Naive thymus-derived CD4-positive, alpha-beta T cell (primary cell): ENCODE results near the gene MYG1. TPM values are rescaled to one million over a fixed set of nuclear protein-coding genes. Genes with fewer than 3 reads are reported as not detected.

Experiments used
- ATAC-seq: fragments of 150-1000 bp; cut with Tn5 transposase; 2 replicates; pipeline ENCODE4 v1.10.0; 2021; ENCODE audit warnings: mild to moderate bottlenecking, moderate library complexity
- CTCF ChIA-PET: fragments of 350-600 bp; sonication (Branson Sonifier 250); formaldehyde crosslinking; loops from one replicate; lab custom pipeline; 2021; ENCODE audit warnings: antibody characterized with exemption; lab: Charles Lee
- POLR2A ChIA-PET: fragments of 350-600 bp; sonication (Branson Sonifier 250); formaldehyde crosslinking; loops from one replicate; lab custom pipeline; 2021; ENCODE audit warnings: antibody characterized with exemption, inconsistent platforms; lab: Charles Lee
- DNase-seq, 9 donors: peaks; one replicate each; pipeline versions ENCODE4 v3.0.0 to v3.0.0-alpha.2; 2020 to 2022; ENCODE audit warnings: mixed read lengths in 1 of 9
- H3K27ac ChIP-seq: one replicate; pipeline ENCODE4 v1.7.0; 2013; ENCODE audit warnings: mild to moderate bottlenecking, low read depth, low read length, moderate library complexity
- H3K27me3 ChIP-seq, 2 donors: one replicate each; pipeline ENCODE4 v1.7.0; 2013; ENCODE audit warnings: low read length in 2 of 2, mild to moderate bottlenecking in 2 of 2, moderate library complexity in 2 of 2; ENCODE audit not compliant: control insufficient read depth in 2 of 2, insufficient read depth in 2 of 2
- H3K36me3 ChIP-seq, 3 experiments: 1 replicate in 2 of 3; 2 replicates in 1 of 3; pipeline ENCODE4 v1.7.0; 2013; ENCODE audit warnings: low read length in 3 of 3, mild to moderate bottlenecking in 3 of 3, moderate library complexity in 1 of 3; ENCODE audit not compliant: insufficient read depth in 3 of 3, control insufficient read depth in 2 of 3
- H3K4me1 ChIP-seq, 2 donors: one replicate each; pipeline ENCODE4 v1.7.0; 2013; ENCODE audit warnings: low read length in 2 of 2, mild to moderate bottlenecking in 2 of 2, moderate library complexity in 1 of 2; ENCODE audit not compliant: control insufficient read depth in 2 of 2, insufficient read depth in 2 of 2
- H3K4me3 ChIP-seq: 2 replicates; pipeline ENCODE4 v1.7.0; 2013; ENCODE audit warnings: mild to moderate bottlenecking, low read length
- H3K9me3 ChIP-seq, 3 experiments: 1 replicate in 2 of 3; 2 replicates in 1 of 3; pipeline ENCODE4 v1.7.0; 2013; ENCODE audit warnings: low read length in 3 of 3; ENCODE audit not compliant: control insufficient read depth in 2 of 3
- H3K27ac Mint-ChIP-seq, 9 donors: one replicate each; pipeline ENCODE4 v1.8.0; 2020 to 2022; ENCODE audit warnings: mixed read lengths in 9 of 9, mild to moderate bottlenecking in 8 of 9, moderate library complexity in 5 of 9, inconsistent platforms in 2 of 9
- H3K27me3 Mint-ChIP-seq, 5 donors: one replicate each; pipeline ENCODE4 v1.8.0; 2021 to 2022; ENCODE audit warnings: mixed read lengths in 5 of 5, mild to moderate bottlenecking in 1 of 5
- H3K36me3 Mint-ChIP-seq, 5 donors: one replicate each; pipeline ENCODE4 v1.8.0; 2020 to 2022; ENCODE audit warnings: mixed read lengths in 5 of 5, mild to moderate bottlenecking in 3 of 5, inconsistent platforms in 1 of 5
- H3K4me1 Mint-ChIP-seq, 7 donors: one replicate each; pipeline ENCODE4 v1.8.0; 2020 to 2022; ENCODE audit warnings: mixed read lengths in 7 of 7, mild to moderate bottlenecking in 3 of 7, inconsistent platforms in 1 of 7
- H3K4me3 Mint-ChIP-seq, 10 donors: one replicate each; pipeline ENCODE4 v1.8.0; 2020 to 2022; ENCODE audit warnings: mild to moderate bottlenecking in 10 of 10, mixed read lengths in 10 of 10, moderate library complexity in 6 of 10, inconsistent platforms in 2 of 10
- H3K9me3 Mint-ChIP-seq, 11 donors: one replicate each; pipeline ENCODE4 v1.8.0; 2020 to 2022; ENCODE audit warnings: mixed read lengths in 11 of 11, mild to moderate bottlenecking in 4 of 11, inconsistent platforms in 1 of 11, moderate library complexity in 1 of 11
- intact Hi-C, 2 donors: fragments of 100-400 bp; cut with micrococcal nuclease; formaldehyde crosslinking; loops; one replicate each; pipeline ENCODE4 v1.15.1; 2023
- polyA plus RNA-seq, 2 donors: library from polyadenylated mRNA; unstranded; fragments of 300-500 nt; fragmentation: Illumina TruSeq; gene quantifications; one replicate each; pipeline ENCODE4 v1.2.3, GENCODE V29; 2021
- total RNA-seq, 6 experiments: library from RNA in 5 of 6; stranded (reverse) in 5 of 6; gene quantifications; 1 replicate in 5 of 6; 2 replicates in 1 of 6; pipeline ENCODE4 v1.2.3 and lab custom pipeline; 2021 to 2026

The MYG1 gene
- total and polyA plus RNA-seq, 7 experiments from 2014 or later = 38.9 to 75.1 (median 53.1) TPM

DNA sequence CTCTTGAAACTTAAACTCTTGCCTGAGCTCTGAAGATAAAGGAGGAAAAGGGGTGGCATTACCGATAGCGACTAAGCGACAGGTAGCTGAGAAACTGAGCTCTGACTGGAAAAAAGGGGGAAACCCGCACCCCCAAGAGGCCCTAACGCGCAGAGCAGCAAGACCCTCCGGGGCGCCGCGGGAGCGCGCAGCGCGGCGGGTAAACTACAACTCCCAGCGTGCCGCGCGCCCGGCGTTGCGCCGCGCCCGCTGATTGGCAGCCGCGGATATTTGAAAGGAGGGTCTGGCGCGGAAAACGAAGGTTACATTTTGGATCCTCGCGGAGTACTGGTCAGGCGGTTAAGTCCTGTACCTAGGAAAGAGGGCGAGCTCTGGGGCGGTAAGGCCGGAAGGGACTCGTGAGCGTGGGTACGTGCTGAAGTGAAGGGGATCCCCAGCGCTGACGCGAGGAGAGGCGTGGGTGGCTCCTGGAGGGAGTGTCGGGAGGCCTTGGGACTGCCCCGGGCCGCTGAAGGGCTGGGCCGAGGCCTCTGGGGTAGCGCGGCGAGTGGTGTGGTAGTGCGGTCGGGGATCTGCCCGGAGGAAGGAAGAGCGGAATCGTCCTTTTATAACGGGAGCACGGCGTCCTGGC, 31.4 kb upstream of the MYG1 start, which contains the start of gene ESPL1:
Gene ESPL1 (plus strand): TSS at position 301 of the 631 bp plus-strand sequence. CDS start 468 bp downstream, outside the sequence.
- Histone ChIP-seq H3K36me3 (no peaks in the 10 kb centered on the region), H3K4me1 (peaks cover 9 to 11% of the 10 kb centered on the region in 2 donors), H3K9me3 (no peaks in the 10 kb centered on the region), H3K4me3 (peak within 1 kb of the TSS; percentile 80), H3K27ac (peak within 1 kb of the TSS; percentile 83), H3K27me3 (no peaks in the 10 kb centered on the region)
- peak; percentile 93 for ATAC-seq
- peaks cover 0 to 19% (median 0%) of the 10 kb centered on the region in 5 donors for H3K36me3 Mint-ChIP-seq
- POLR2A ChIA-PET = interaction anchor here (0.6 to 3.7 kb wide), 17 partner anchors 8 to 262 kb away, joined by 3 to 32 read pairs (median 4); partner anchors contain the start of genes AAAS, CSAD, EIF4B and MYG1
- peaks cover 10 to 54% (median 20%) of the 10 kb centered on the region in 7 donors for H3K4me1 Mint-ChIP-seq
- CTCF ChIA-PET = interaction anchor here (0.5 to 7.2 kb wide), 20 partner anchors 9 to 245 kb away, joined by 3 to 72 read pairs (median 4); partner anchors contain the start of gene ITGB7
- peak within 1 kb of the TSS; percentile 95 to 99 (median 96) for H3K4me3 Mint-ChIP-seq
- no peaks in the 10 kb centered on the region for H3K9me3 Mint-ChIP-seq
- H3K27ac Mint-ChIP-seq = peak within 1 kb of the TSS; percentile 44 to 98 (median 88)
- H3K27me3 Mint-ChIP-seq = no peaks in the 10 kb centered on the region
- intact Hi-C loops = loop anchor here (1.0 to 2.0 kb wide), 10 partner anchors 16 to 189 kb away; partner anchors contain the start of genes AAAS (in 2 of the 2), CSAD (in 2 of the 2), PFDN5 (in 2 of the 2) and ZNF740 (in 2 of the 2)
- DNase-seq = peak; percentile 67 to 91 (median 81)

DNA sequence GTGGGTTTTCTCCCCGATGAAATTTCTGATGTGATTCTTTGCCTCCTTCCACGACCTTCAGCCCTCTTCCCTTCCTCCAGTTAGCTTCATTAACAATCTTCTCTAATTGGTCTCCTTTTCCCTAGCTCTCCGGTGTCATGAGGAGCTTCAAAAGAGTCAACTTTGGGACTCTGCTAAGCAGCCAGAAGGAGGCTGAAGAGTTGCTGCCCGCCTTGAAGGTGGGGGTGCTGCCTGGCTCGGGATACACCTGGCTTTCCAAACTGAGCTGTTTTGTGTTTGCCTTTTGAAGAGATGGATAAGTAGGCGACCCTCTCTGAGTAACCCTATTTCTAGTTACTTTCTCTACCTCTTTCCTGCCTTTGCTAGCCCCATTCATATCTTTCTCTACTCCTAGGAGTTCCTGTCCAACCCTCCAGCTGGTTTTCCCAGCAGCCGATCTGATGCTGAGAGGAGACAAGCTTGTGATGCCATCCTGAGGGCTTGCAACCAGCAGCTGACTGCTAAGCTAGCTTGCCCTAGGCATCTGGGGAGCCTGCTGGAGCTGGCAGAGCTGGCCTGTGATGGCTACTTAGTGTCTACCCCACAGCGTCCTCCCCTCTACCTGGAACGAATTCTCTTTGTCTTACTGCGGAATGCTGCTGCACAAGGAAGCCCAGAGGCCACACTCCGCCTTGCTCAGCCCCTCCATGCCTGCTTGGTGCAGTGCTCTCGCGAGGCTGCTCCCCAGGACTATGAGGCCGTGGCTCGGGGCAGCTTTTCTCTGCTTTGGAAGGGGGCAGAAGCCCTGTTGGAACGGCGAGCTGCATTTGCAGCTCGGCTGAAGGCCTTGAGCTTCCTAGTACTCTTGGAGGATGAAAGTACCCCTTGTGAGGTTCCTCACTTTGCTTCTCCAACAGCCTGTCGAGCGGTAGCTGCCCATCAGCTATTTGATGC, 30.6 kb upstream of the MYG1 start:
- Mint-ChIP-seq H3K27me3 (no peaks in the 10 kb centered on the region), H3K9me3 (no peaks in the 10 kb centered on the region), H3K27ac (peak overlapping the region in 8 of 9 donors; percentile 81 to 98 (median 88)), H3K4me1 (peaks cover 10 to 54% (median 20%) of the 10 kb centered on the region in 7 donors), H3K36me3 (peaks cover 0 to 19% (median 0%) of the 10 kb centered on the region in 5 donors), H3K4me3 (peak overlapping the region; percentile 95 to 99 (median 96))
- peaks cover 9 to 11% of the 10 kb centered on the region in 2 donors for H3K4me1 ChIP-seq
- DNase-seq (no peak), ATAC-seq (no peak)
- H3K9me3 ChIP-seq = no peaks in the 10 kb centered on the region
- no peaks in the 10 kb centered on the region for H3K27me3 ChIP-seq
- peak overlapping the region; percentile 80 for H3K4me3 ChIP-seq
- POLR2A ChIA-PET = interaction anchor here (0.8 to 3.7 kb wide), 11 partner anchors 8 to 173 kb away, joined by 3 to 32 read pairs (median 5); partner anchors contain the start of genes AAAS, CSAD, ITGB7 and PFDN5
- peak overlapping the region; percentile 83 for H3K27ac ChIP-seq
- intact Hi-C loops = loop anchor here (1.0 to 2.0 kb wide), 10 partner anchors 17 to 190 kb away; partner anchors contain the start of genes AAAS (in 2 of the 2), CSAD (in 2 of the 2), PFDN5 (in 2 of the 2) and ZNF740 (in 2 of the 2)
- H3K36me3 ChIP-seq = no peaks in the 10 kb centered on the region
- CTCF ChIA-PET = interaction anchor here (0.7 to 7.2 kb wide), 13 partner anchors 10 to 213 kb away, joined by 3 to 72 read pairs (median 5); partner anchors contain the start of gene ITGB7

DNA sequence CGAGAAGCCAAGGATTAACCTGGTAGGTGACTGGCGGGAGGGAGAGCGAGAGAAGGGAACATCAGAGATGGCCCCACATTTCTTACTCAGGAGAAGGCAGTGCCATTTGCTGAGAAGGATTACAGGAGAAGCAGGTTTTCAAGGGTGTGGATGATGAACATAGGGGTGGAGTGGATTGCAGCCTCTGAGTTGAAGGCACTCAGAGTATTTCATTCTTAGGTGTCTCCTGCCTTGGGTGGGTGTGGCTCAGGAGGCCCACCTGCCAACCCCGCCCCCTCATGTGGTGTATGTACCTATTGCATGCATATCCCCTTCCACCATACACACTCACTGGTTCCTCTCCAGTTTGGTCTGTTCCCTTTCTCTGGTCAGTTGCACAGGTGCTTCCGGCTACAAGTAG, 25.1 kb upstream of the MYG1 start:
- DNase-seq (no peak), ATAC-seq (no peak)
- Mint-ChIP-seq H3K36me3 (peaks cover 0 to 22% (median 0%) of the 10 kb centered on the region in 5 donors), H3K4me1 (peaks cover 0 to 44% (median 0%) of the 10 kb centered on the region in 7 donors), H3K4me3 (no peak overlapping the region), H3K27me3 (no peaks in the 10 kb centered on the region), H3K9me3 (no peaks in the 10 kb centered on the region), H3K27ac (no peak overlapping the region)
- intact Hi-C loops = no loop called here
- Histone ChIP-seq H3K9me3 (no peaks in the 10 kb centered on the region), H3K4me3 (no peak overlapping the region), H3K36me3 (no peaks in the 10 kb centered on the region), H3K4me1 (no peaks in the 10 kb centered on the region), H3K27me3 (no peaks in the 10 kb centered on the region), H3K27ac (no peak overlapping the region)
- ChIA-PET POLR2A (no interaction called here), CTCF (no interaction called here)

DNA sequence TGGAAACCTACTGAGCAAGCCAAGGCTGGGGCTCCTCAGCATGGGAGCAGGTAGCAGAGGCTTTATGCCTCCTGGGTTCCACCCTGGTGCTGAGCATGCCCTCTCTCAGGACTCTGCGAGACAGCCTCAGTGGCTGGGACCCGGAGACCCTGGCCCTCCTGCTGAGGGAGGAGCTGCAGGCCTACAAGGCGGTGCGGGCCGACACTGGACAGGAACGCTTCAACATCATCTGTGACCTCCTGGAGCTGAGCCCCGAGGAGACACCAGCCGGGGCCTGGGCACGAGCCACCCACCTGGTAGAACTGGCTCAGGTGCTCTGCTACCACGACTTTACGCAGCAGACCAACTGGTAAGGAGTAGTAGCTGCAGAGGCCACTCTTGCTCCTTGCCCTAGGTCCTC, 23.0 kb upstream of the MYG1 start:
- Histone ChIP-seq H3K4me1 (no peaks in the 10 kb centered on the region), H3K27me3 (no peaks in the 10 kb centered on the region), H3K27ac (no peak overlapping the region), H3K4me3 (no peak overlapping the region), H3K9me3 (no peaks in the 10 kb centered on the region), H3K36me3 (no peaks in the 10 kb centered on the region)
- DNase-seq (no peak), ATAC-seq (no peak)
- ChIA-PET CTCF (interaction anchor here (0.6 kb wide), 1 partner anchor 9 kb away, joined by 3 read pairs; the partner anchor contains the start of gene ESPL1), POLR2A (interaction anchor here (0.6 to 1.0 kb wide), 2 partner anchors 8 to 10 kb away, joined by 3 to 4 read pairs; partner anchors contain the start of gene ESPL1)
- H3K36me3 Mint-ChIP-seq = peaks cover 0 to 17% (median 0%) of the 10 kb centered on the region in 5 donors
- H3K27me3 Mint-ChIP-seq = no peaks in the 10 kb centered on the region
- intact Hi-C loops = no loop called here
- no peak overlapping the region for H3K4me3 Mint-ChIP-seq
- H3K27ac Mint-ChIP-seq = no peak overlapping the region
- H3K4me1 Mint-ChIP-seq = peaks cover 0 to 26% (median 0%) of the 10 kb centered on the region in 7 donors
- no peaks in the 10 kb centered on the region for H3K9me3 Mint-ChIP-seq

DNA sequence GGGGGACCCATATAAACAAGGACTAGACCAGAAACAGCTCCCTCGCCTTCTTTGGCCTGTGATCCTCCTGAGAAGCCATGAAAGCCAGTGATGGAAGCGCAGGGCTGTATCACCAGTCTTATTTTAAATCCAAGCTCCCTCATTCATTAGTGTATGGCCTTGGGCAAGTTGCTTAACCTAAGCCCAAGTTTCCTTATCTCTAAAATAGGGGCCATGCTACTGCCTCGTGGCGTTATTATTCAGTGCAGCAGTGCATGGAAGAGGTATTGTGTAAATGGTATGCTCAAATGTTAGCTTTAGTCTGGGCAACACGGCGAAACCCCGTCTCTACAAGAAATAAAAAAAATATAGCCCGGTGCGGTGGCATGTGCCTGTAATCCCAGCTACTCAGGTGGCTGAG, 21.5 kb upstream of the MYG1 start:
- no peaks in the 10 kb centered on the region for H3K9me3 Mint-ChIP-seq
- Histone ChIP-seq H3K4me3 (no peak overlapping the region), H3K27ac (no peak overlapping the region), H3K36me3 (no peaks in the 10 kb centered on the region), H3K27me3 (no peaks in the 10 kb centered on the region), H3K4me1 (no peaks in the 10 kb centered on the region), H3K9me3 (no peaks in the 10 kb centered on the region)
- no peaks in the 10 kb centered on the region for H3K27me3 Mint-ChIP-seq
- ChIA-PET POLR2A (no interaction called here), CTCF (interaction anchor here (0.7 to 1.6 kb wide), 2 partner anchors 10 to 1352 kb away, joined by 3 to 4 read pairs; no protein-coding TSS in a partner anchor)
- H3K4me3 Mint-ChIP-seq = no peak overlapping the region
- peaks cover 0 to 11% (median 0%) of the 10 kb centered on the region in 5 donors for H3K36me3 Mint-ChIP-seq
- intact Hi-C loops = no loop called here
- H3K27ac Mint-ChIP-seq = no peak overlapping the region
- peaks cover 0 to 18% (median 0%) of the 10 kb centered on the region in 7 donors for H3K4me1 Mint-ChIP-seq
- DNase-seq = no peak
- ATAC-seq = no peak
